ELF-1 (cell line): ENCODE measurements around the gene NME9.

ENCODE experiments used
- DNase-seq: peaks from one replicate; pipeline ENCODE4 v3.0.0-alpha.2; 2016; ENCODE audit warnings: low read depth, low spot score

Gene NME9

DNA sequence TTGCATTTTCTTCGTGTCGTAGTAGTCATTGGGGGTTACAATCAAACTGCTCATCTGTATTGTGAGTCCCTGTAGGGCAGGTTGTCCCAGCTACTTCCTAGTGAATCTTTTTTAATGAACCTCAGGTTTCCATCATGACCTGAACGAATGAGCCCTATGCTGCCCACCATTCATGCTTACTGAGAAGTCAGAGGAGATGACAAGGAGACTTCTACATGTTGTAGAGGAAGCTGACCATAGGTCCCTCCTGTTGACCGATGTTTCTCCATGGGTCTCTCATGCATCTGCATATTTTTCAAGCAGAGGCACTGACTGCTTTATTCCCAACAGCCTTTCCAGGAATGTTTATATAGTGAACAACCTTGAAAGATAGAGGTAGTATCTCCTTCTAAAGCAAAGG lies 5.0 kb upstream of the NME9 start:
- DNase-seq = no peak

DNA sequence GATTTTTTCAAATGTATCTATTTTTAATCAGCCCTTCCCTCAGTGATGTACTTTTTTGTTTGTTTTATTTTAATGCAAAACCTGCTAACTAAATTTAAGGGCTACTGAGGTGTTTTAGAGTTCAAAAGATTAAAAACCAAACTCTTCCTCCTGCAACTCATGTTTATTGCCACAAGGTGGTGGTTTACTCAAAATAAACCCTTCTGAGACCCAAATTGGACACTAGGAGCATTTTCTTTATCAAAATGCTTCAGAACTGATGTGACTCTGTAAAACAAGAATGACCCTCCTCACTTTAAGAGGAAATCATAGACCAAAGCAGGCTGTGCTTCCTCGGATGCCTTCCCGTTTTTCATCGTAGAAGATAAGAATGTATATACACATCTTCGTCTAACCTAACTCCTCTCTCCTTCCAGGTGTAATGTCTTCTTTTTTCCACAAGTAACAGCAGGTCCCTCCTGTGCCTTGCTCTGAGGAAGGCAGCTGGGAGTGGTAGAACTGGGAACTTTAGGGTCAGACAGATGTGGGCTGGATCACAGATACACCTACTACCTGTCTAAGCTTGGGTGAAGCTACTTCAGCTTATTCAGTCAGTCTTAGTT lies 2.9 kb upstream of the NME9 start:
- DNase-seq = peak; percentile 30

DNA sequence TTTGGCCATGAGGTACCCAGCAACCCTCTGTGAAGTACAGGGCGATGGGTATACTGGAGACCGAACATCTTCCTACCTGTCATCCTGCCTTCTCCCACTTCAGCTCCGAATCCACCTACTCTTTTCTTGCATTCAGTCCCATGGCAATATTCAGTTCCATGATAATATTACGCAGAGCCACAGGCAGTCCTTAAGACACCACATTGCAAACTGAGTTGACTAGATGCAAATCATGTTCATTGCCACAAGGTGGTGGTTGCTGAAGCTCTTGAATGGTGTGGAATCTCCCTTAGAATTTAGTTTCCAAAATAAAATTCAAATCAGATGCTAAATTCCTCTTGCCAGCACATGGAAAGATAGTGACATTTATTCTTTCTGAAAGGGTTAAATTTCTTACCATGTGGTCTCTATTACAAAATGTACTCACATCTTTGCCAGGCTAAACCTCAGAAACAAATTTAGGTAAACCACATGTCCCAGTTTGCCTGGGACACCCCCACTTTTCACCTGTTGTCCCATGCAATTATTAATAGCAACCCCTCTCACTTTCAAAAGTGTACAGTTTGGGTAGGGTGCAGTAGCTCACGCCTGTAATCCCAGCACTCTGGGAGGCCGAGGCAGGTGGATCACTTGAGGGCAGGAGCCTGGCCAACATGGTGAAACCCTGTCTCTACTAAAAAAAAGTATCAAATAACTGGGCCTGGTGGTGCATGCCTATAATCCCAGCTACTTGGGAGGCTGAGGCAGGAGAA lies 1.7 kb upstream of the NME9 start:
- no peak for DNase-seq

DNA sequence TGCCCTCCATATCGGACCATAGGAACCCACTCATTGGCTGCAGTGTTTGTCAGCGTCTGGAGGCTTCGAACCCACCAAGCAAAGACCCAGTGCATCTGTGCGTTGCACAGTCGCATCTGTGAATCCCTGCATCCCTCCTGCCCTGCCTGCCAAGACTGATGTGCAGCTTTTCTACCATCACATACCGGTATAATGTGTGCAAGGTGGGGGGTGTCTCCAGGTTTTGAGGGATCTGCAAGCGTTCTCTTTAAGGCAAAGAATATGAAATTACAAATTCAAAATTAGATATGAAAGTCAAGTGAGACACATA lies 288 bp upstream of the NME9 start:
- no peak for DNase-seq

DNA sequence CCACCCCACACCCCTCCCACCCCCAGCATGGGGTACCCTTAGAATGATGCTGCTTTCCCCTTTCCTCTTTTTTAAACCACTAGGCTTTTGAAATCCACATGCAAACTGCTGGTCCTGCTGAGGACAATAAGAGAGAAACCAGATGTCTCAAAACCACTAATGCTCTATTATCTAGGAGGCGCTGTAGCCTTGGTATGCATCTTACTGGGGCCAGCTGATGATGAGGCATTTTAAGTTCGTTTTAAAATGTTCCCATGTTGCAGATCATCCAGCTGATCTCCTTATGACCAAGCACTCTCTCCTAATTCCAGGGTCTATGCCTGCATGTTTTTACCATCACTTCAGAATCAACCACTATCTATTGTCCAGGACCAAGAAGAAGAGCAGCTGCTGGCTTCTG lies 1.3 kb downstream of the NME9 start:
- no peak for DNase-seq

DNA sequence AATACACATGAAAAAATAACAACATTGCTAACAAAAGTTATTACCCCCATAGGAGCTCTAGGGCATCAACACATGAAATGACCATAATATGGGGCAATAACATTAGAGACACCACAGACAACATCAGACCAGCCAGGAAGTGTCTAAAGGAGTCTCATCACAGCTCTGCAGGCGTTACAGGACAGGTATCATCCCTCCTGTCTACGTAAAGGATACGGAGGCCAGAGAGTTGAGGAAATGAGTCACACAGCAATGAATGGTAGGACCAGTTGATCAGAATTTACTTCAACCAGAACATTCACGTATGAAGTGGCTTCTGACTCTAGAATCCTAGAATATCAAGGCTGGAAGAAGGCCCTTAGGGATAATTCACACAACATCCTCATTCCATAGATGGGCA lies 1.8 kb downstream of the NME9 start:
- no peak for DNase-seq

DNA sequence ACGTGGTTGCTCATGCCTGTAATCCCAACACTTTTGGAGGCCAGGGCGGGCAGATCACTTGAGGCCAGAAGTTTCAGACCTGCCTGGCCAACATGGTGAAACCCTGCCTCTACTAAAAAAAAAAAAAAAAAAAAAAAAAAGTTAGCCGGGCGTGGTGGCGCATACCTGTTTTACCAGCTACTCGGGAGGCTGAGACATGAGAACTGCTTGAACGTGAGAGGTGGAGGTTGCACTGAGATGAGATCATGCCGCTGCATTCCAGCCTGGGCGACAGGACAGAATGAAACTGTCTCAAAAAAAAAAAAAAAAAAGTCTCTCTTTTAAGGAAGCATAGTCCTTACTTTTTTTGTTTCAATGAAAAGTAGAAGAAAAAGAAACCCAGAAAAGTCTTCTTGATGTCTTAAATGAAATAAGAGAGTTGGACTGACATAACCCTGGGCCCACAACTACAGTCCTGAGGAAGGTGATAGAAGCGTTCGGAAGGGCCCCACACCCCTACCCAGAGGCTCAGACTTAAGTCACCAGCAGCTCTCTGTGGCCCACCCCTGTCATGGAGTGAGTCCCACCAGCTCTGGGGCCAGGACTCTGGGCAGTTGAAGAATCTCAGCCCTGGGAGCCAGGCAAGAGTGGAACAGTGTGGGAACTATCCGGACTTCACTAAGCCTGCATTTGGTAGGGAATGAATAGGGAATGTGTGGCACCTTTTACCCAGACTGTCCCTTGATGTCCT lies 2.6 kb downstream of the NME9 start:
- DNase-seq = peak; percentile 16

DNA sequence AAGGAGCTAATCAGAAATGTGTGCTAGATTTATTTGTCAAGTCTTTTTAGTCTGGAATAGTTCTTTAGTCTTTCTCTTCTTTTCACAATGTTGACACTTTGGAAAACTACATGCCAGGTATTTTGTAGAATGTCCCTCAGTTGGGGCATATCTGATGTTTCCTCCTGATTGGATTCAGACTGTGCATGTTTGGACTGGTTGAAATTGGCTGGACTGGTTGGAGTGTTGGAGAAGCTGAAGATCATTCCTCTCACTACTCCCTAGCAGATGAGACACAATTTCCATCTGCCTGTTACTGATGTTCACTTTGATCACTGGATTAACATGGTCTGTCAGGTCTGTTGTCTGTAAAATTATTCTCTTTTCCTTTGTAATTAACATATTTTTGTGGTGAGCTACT lies 3.7 kb downstream of the NME9 start:
- no peak for DNase-seq

DNA sequence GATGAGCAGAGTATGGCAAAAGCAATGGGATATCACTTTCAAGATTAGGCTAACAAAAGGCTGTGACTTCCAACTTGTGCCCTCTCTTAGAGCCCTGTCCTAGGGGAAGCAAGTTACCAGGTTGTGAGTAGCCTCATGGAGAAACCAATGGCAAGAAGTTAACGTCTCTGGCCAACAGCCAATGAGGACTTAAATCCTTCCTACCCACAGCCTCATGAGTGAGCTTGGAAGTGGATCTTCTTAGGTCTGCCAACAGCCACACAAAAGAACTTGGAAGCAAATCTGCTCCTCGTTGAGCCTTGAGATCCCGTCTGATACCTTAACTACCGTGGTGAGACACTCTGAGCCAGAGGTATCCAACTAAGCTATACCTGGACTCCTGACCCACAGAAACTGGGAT lies 5.7 kb downstream of the NME9 start:
- no peak for DNase-seq

DNA sequence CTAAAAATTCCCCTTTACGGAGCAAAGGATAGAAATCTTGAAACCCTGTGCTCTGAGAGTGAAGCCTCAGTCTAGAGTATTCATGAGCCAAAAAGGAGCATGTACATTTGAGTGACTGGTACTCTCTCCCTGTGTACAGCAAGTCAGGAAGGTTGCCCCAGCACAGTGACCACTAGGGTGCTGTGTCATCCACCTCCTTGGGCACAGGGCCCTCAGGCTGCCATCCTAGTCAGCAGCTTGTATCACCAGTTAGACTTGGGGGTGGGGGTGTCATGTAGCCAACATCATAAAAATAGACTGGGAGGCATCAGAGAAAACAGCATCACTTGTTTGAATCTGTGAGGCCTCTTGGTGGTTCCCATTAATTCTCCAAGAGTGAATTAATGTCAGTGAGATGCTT lies 12.0 kb downstream of the NME9 start:
- no peak for DNase-seq

DNA sequence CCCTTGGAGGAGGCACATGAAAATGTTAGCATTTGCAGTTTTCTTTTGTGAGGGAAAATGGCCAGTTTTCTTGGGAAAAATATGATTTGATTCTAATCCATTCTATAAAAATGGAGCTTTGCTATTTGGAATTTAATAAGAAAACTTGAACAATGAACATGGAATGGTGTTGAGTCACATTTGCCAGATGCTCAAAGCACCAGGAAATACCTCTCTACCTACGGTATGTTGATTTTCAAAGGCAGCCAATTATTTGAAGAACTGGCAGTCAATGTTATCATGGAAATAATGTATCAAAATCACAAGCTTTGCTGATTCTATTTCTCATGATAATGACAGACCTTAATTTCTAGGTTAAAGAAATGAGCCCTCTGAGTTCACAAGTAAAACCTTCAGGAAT lies 14.9 kb downstream of the NME9 start:
- no peak for DNase-seq

DNA sequence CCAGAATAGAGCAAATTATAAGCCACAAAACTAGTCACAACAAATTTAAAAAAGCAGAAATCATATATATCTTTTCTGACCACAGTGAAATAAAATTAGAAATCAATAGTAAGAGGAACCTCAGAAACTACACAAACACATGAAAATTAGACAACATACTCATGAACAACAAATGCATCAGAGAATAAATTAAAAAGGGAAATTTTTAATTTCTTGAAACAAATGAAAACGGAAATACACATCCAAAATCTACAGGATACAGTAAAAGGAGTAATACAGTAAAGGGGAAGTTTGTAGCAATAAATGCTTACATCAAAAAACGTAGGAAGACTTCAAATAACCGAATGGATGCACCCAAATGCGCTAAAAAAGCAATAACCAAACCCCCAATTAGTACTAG lies 19.2 kb downstream of the NME9 start:
- DNase-seq = no peak

DNA sequence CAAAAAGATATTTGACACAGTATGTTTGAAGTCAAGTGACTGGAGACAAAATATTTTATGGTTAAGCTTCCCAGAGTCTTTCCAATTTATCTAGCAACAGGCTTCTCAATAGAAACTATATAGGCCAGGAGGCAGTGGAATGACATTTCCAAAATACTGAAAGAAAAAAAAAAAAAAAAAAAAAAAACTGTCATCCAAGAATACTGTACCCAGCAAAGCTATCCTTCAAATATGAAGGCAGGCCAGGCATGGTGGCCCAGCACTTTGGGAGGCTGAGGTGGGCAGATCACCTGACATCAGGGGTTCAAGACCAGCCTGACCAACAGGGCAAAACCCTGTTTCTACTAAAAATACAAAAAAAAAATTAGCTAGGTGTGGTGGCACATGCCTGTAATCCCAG lies 20.9 kb downstream of the NME9 start:
- DNase-seq = no peak

DNA sequence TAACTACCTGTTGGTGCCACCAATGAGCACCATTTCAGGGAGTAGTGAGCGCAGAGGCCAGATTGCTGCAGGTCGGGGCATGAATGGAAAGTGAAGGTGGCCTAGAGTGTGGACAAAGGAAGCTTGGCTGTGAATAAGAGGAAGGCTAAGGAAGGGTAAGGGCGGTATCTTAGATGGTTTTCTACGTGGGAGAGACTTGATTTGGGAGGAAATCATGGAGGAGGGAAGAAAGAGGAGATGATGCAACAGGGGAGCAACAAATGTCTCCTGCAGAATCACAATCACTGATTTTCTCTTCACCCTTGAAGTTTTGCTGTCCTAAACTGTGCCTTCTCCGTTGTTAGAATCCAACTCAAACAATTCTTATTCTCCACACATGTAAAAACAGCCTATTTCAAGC lies 21.8 kb downstream of the NME9 start:
- no peak for DNase-seq

DNA sequence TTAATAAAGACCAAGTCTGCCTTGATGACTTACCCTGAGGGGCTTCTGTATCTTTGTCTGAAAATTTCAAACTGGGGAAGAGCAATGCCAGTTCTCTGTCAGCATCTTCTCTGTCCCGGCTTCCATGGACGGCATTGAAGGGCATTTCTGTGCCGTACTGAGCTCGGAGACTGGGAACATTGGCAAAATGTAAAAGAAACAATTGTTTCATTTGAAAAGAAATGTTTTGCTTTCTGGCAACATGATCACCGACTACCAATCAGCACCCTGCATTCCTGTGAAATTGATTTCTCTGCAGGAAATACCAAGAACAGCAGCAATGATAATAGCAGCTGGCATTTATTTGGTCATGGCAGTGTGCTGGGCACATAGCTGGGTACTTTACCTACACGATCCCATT lies 26.2 kb downstream of the NME9 start:
- no peak for DNase-seq

DNA sequence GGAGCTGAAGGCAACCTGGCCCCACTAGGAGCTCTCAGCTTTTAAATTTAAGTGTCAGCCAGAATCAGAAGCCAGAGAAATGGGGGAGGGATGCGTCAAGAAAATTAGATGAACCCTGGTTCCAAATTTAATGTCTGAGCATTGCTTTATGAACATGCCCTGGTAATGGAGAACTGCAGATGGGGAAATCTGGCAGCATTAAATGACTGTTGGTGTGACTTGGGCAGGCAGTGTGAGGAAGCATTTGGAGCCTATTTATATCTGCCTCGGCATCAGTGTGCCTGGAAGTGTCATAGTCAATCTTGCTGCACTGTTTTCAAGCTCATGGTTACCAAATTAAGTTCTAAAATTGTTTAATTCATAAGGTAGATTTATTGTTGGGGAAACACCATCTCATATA lies 29.0 kb downstream of the NME9 start:
- DNase-seq = no peak

DNA sequence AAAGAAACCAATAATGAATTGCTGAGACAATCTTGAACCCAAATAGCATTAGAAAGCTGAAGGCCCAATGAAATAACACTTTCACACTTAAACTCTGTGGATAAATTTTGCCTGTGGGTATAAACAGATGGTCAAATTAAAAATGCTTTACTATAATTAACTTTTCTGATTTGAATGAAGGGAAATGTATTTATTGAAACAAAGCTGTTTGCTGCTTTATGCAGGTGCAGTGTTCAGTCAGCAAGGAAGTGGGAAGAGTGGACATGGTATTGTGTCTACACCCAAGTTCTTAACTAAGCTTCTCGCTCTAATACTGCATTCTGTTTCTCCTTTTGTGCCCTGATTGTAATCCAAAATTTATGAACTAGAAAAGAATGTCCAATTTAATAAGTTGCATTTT lies 31.8 kb downstream of the NME9 start:
- no peak for DNase-seq

DNA sequence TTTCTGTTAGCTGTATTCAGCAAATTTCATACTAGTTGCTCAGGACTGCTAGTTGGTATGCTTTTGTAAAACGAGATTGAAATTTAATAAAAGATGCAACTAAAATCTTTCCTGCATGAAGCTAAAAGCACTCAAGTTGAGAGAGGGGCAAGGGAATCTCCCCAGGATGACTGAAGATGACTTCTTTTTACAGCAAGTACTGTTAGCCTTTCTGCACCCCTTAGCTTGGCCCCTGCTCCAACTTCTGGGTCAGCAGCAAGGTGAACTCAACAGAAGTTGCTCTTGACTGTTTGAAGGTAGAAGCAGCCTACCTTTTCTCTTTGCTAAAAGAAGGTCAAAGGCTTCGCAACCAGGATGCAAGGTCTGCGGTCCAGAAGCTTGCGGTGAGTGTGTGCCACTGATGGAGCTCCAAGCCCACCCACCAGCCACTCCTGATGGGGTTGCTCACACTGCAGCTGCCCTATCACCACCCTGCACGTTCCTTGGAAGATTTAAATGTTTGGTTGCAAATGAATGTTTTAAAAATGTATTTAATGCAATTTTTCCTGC lies 32.5 kb downstream of the NME9 start:
- DNase-seq = no peak

DNA sequence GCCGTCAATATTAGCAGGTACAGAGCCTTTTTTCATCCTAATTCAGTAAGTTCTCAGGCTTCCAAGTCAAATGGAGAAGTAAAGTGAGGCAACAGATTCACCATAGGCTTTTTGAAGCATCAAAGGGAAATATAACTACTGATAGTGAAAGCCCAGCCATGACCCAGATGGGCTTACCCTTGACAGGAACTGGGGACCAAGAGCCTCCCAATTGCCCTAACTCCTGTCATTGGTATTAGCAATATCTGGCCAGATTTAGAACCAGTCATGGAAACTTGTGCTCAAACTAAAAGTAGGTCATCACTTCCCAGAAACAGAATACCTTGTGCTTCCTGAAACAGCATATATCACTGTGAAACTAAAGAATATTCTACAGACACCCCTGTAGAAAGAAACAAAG lies 33.0 kb downstream of the NME9 start:
- no peak for DNase-seq

DNA sequence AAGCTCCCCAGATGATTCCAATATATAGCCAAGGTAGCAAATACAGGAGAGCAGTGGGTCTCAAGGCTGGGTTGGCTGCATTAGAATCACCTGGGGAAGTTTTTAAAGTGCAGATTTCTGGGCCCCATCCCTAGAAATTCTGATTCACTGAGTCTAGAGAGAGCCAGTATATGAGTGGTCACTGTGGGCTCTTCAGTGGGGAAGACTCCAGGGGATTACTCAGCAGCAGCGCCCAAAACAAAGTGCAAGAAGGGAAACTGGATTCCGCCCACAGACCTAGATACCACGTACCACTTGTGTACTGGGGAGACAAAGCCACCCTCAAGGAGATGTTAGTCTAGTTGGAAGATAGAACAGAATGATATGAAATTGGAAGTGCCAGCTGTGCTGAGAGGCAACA lies 40.0 kb downstream of the NME9 start:
- DNase-seq = no peak

DNA sequence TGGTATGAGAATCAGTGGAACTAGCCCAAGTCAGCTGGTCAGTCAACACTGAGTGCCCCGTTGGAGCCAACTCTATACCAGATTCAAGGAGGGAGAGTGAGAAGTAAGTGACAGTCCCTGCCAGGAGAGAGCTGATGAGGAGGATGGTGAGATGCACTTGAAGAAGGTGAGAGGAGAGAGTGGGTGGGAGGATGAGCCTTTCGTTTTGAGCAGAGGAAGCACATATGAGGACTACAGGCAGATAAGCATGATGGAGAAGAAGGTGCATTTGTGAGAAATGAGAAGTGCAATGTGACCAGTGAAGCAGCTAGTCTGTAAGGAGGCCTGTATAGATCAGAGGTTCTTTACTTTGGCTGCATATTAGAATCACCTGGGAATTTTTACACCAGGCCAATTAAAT lies 40.4 kb downstream of the NME9 start:
- DNase-seq = no peak

DNA sequence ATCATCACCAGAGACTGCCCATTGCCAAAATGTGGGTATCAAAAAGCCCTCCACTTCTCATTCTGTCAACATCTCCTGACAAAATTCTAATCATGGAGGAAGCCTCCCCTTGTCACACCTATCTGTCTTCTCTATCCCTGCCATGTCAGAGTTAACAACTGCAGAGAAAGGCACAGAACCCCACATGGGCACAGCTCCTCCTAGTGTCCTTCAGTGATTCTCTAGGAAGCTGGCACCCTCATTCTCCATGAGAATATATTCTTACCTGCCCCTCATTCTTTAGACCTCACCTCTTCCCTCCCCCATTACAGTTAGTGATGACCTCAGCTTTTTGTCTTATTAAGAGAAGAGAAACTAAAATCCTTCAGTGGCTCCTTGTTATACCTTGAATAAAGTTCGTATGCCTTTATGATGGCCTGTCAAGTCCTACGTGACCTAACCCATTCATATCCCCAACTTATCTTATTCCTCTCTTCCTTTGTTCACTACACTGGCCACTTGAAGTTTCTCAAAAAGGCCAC lies 44.6 kb downstream of the NME9 start:
- no peak for DNase-seq

DNA sequence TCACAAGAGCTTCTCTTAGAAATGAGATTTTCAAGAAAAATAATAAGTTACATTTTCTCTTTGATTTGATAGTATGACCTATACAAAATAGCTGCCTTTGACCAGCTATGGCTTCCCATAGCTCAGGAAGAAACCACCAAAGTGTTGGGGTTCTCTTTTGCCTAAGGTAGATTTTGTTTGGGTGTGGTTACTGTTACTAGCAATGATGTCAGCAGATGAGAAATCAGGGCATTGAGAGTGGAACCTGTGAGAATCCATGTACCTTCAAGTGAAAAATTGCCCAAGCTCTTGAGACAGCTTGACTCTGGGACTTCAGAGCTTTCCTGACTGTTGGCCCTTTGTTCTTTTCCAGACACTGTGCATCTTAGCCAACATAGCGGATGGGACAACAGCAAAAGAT lies 45.6 kb downstream of the NME9 start:
- no peak for DNase-seq
